HCT116 (cell line): ENCODE measurements around the gene CCNYL1. TPM values are rescaled to one million over a fixed set of nuclear protein-coding genes. Genes with fewer than 3 reads are reported as not detected.

Experiments used
- ATAC-seq: fragments of 200-7000 bp; cut with Tn5 transposase; 2 replicates; pipeline ENCODE4 v1.9.1; 2020; ENCODE audit warnings: mild to moderate bottlenecking, moderate library complexity
- BruUV-seq: library from RNA; stranded (reverse); fragments of 400-500 nt; replicated peaks from 2 replicates; lab custom pipeline; 2021; lab: Mats Ljungman, UMichigan
- CTCF ChIA-PET: fragments of 300-600 bp; sonication (Branson Sonifier 250); formaldehyde crosslinking; loops from one replicate; lab custom pipeline; 2021; ENCODE audit warnings: antibody characterized with exemption; lab: Charles Lee
- POLR2A ChIA-PET: fragments of 300-600, 350-600 bp; sonication (Branson Sonifier 250); formaldehyde crosslinking; loops from one replicate; lab custom pipeline; 2021; ENCODE audit warnings: antibody characterized with exemption; lab: Charles Lee
- RAD21 ChIA-PET, 2 experiments: fragments of 300-600 bp; sonication (Branson Sonifier 250); formaldehyde crosslinking; loops; one replicate each; lab custom pipeline; 2023; ENCODE audit warnings: low total read pairs in 2 of 2; ENCODE audit not compliant: uncharacterized antibody in 2 of 2, unreplicated experiment in 2 of 2, low non-redundant PET in 1 of 2; lab: Charles Lee
- DNase-seq: peaks from one replicate; pipeline ENCODE4 v3.0.0-alpha.2; 2010; ENCODE audit warnings: low read depth, low spot score
- H2AFZ ChIP-seq: fragments of 200-600 bp; shearing (Covaris generic), sonication (generic); 2 replicates; pipeline ENCODE4 v1.6.1; 2017; ENCODE audit warnings: low read depth, mixed run types, mixed read lengths, antibody characterized with exemption, low read length; ENCODE audit not compliant: poor library complexity, severe bottlenecking
- H3K27ac ChIP-seq: 2 replicates; pipeline ENCODE4 v1.5.1; 2012; ENCODE audit warnings: low read depth, low read length
- H3K27me3 ChIP-seq: fragments of 200-600 bp; sonication (generic); 2 replicates; pipeline ENCODE4 v1.6.1; 2016; ENCODE audit warnings: mixed run types, low read length, mixed read lengths; ENCODE audit not compliant: insufficient read depth
- H3K36me3 ChIP-seq, 2 experiments: fragments of 200-500 bp in 1 of 2; fragments of 200-600 bp in 1 of 2; sonication (Bioruptor generic) in 1 of 2; sonication (generic) in 1 of 2; 2 replicates each; pipeline versions ENCODE4 v1.5.1 to v1.6.1; 2014 to 2016; ENCODE audit warnings: low read length in 2 of 2, inconsistent platforms in 1 of 2, mixed read lengths in 1 of 2, mixed run types in 1 of 2; ENCODE audit not compliant: insufficient read depth in 2 of 2, control insufficient read depth in 1 of 2
- H3K4me1 ChIP-seq, 2 experiments: fragments of 200-600 bp in 1 of 2; sonication (generic) in 1 of 2; 2 replicates each; pipeline versions ENCODE4 v1.5.1 to v1.6.1; 2012 to 2017; ENCODE audit warnings: low read length in 2 of 2, inconsistent platforms in 1 of 2, mild to moderate bottlenecking in 1 of 2, mixed read lengths in 1 of 2, mixed run types in 1 of 2, moderate library complexity in 1 of 2; ENCODE audit not compliant: insufficient read depth in 2 of 2, control insufficient read depth in 1 of 2
- H3K4me2 ChIP-seq: fragments of 200-600 bp; sonication (generic); 2 replicates; pipeline ENCODE4 v1.6.1; 2017; ENCODE audit warnings: mixed run types, low read length, mixed read lengths
- H3K4me3 ChIP-seq, 2 experiments: fragments of 200-600 bp in 1 of 2; sonication (generic) in 1 of 2; replicated peaks in 1 of 2; 2 replicates each; pipeline ENCODE4 v1.5.1; 2011 to 2016; ENCODE audit warnings: low read length in 2 of 2, control low read depth in 1 of 2, low read depth in 1 of 2, mild to moderate bottlenecking in 1 of 2, mixed read lengths in 1 of 2, mixed run types in 1 of 2
- H3K79me2 ChIP-seq: fragments of 200-600 bp; sonication (generic); 2 replicates; pipeline ENCODE4 v1.6.1; 2017; ENCODE audit warnings: mild to moderate bottlenecking, mixed run types, low read length, moderate library complexity, mixed read lengths; ENCODE audit not compliant: insufficient read depth
- H3K9ac ChIP-seq: fragments of 200-600 bp; sonication (generic); 2 replicates; pipeline ENCODE4 v1.6.1; 2016; ENCODE audit warnings: low read length, mixed read lengths
- H3K9me2 ChIP-seq: fragments of 200-600 bp; sonication (generic), shearing (Covaris generic); 2 replicates; pipeline ENCODE4 v1.6.1; 2017; ENCODE audit warnings: mixed run types, mild to moderate bottlenecking, moderate library complexity; ENCODE audit not compliant: insufficient read depth
- H3K9me3 ChIP-seq, 2 experiments: fragments of 200-500 bp in 1 of 2; fragments of 200-600 bp in 1 of 2; sonication (Bioruptor generic) in 1 of 2; sonication (generic) in 1 of 2; 2 replicates each; pipeline ENCODE4 v1.6.1; 2014 to 2017; ENCODE audit warnings: low read length in 2 of 2, mixed read lengths in 2 of 2, inconsistent platforms in 1 of 2, low read depth in 1 of 2, mild to moderate bottlenecking in 1 of 2, mixed run types in 1 of 2, moderate library complexity in 1 of 2; ENCODE audit not compliant: control insufficient read depth in 1 of 2, insufficient read depth in 1 of 2
- H4K20me1 ChIP-seq: fragments of 200-600 bp; sonication (generic), shearing (Covaris generic); 2 replicates; pipeline ENCODE4 v1.6.1; 2017; ENCODE audit warnings: mixed run types, mild to moderate bottlenecking, moderate library complexity; ENCODE audit not compliant: insufficient read depth
- CBX3 ChIP-seq: IDR thresholded peaks from 2 replicates; pipeline ENCODE4 v1.6.1; 2012; ENCODE audit warnings: low read depth
- CTCF ChIP-seq, 3 experiments: fragments of 200-600 bp in 1 of 3; sonication (generic) in 1 of 3; IDR thresholded peaks in 2 of 3; conservative IDR thresholded peaks in 1 of 3; 2 replicates each; pipeline ENCODE4 v1.5.1; 2012 to 2017; ENCODE audit warnings: low read depth in 2 of 3, low read length in 2 of 3, antibody characterized with exemption in 1 of 3, borderline replicate concordance in 1 of 3, control low read depth in 1 of 3, mild to moderate bottlenecking in 1 of 3, mixed read lengths in 1 of 3, mixed run types in 1 of 3, moderate library complexity in 1 of 3; ENCODE audit not compliant: insufficient read depth in 1 of 3
- EGR1 ChIP-seq: IDR thresholded peaks from 2 replicates; pipeline ENCODE4 v1.6.1; 2012; ENCODE audit warnings: low read depth
- ELF1 ChIP-seq: IDR thresholded peaks from 2 replicates; pipeline ENCODE4 v1.6.1; 2012; ENCODE audit warnings: low read depth, borderline replicate concordance
- EZH2phosphoT487 ChIP-seq: fragments of 200-600 bp; IDR thresholded peaks from 2 replicates; pipeline ENCODE4 v1.6.1; 2018; ENCODE audit warnings: antibody characterized with exemption, borderline replicate concordance
- FOSL1 ChIP-seq: IDR thresholded peaks from 2 replicates; pipeline ENCODE4 v1.6.1; 2012; ENCODE audit warnings: low read depth
- POLR2A ChIP-seq: IDR thresholded peaks from 2 replicates; pipeline ENCODE4 v1.7.0; 2011; ENCODE audit warnings: borderline replicate concordance; ENCODE audit not compliant: insufficient read depth, insufficient read length; ENCODE audit errors: extremely low read depth
- RAD21 ChIP-seq: IDR thresholded peaks from 2 replicates; pipeline ENCODE4 v1.6.1; 2012; ENCODE audit warnings: low read depth, mild to moderate bottlenecking
- SP1 ChIP-seq: IDR thresholded peaks from 2 replicates; pipeline ENCODE4 v1.6.1; 2012; ENCODE audit warnings: low read depth
- TCF7L2 ChIP-seq: IDR thresholded peaks from 2 replicates; pipeline ENCODE4 v1.7.0; 2011; ENCODE audit warnings: borderline replicate concordance, inconsistent platforms; ENCODE audit not compliant: insufficient read depth, insufficient read length; ENCODE audit errors: extremely low read depth
- ZBTB33 ChIP-seq: IDR thresholded peaks from 2 replicates; pipeline ENCODE4 v1.6.1; 2011; ENCODE audit warnings: mild to moderate bottlenecking, low read length, moderate library complexity; ENCODE audit not compliant: insufficient replicate concordance; ENCODE audit errors: extremely low read depth
- ZFX ChIP-seq: fragments of 450-650 bp; IDR thresholded peaks from 2 replicates; pipeline ENCODE4 v1.6.1; 2017
- ZNF274 ChIP-seq: fragments of 200-500 bp; sonication (Bioruptor generic); IDR thresholded peaks from 2 replicates; pipeline ENCODE4 v1.6.1; 2014; ENCODE audit warnings: mild to moderate bottlenecking, low read depth, low read length, inconsistent platforms
- intact Hi-C: fragments of 100-400 bp; cut with micrococcal nuclease; formaldehyde crosslinking; loops from 2 replicates; pipeline ENCODE4 v1.10.0; 2022
- total RNA-seq: library from RNA; stranded (reverse); gene quantifications from one replicate; pipeline ENCODE4 v1.2.1, GENCODE V29; 2021; ENCODE audit not compliant: unreplicated experiment
- TF ChIP-seq, protein P1 (sequence below): IDR thresholded peaks from 2 replicates; pipeline ENCODE4 v1.6.1; 2012

The CCNYL1 gene
- total RNA-seq, 1 experiment from 2014 or later: 14.9 TPM

DNA sequence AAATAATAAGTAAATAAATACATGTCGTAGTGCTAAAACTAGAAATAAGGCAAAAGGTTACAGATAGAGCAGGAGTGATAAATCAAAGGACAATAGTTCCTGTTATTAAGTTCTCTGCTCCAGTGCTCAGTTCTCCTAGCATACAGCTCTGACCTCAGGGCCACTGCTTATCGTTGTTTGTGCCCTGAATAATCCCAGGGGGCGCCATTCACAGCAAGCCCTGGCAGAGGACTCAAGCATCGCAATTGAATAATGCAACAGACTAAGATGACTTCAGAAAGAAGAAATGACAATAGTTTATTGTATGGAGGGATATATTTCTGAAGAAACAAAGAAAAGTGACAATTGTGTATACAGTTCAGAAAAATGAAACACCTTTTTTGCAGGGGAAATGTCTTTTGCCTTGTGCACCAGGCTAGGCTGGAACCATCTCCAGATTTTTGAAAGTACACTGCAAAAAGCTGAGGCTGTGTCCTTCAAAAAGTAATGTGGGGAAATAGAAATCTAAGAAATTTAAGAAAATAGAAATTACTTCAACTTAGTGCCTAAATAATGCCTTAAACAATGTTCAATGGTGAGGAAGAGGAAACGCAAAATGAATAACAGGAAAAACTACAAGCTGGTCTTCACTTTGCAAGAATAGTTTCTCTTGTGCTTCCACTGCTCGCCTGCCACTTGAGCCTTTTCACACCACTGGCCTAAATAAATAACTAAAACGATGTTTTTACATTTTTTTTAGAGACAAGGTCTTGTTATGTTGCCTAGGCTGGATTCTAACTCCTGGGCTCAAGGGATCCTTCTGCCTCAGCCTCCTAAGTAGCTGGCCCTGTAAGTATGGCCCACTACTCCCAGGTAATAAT, 19.0 kb upstream of the CCNYL1 start (continued):
- TF ChIP-seq CTCF (IDR thresholded peaks at IDR 0.05 in 2 of 3, conservative IDR thresholded peaks at IDR 0.05 in 1 of 3; ENCODE audit: borderline replicate concordance in 1 of 3, insufficient read depth in 1 of 3, low read depth in 2 of 3, low read length in 2 of 3): peak; percentile 60 to 89 (median 75)

- H4K20me1 ChIP-seq: no peaks in the 10 kb centered on the region
- no peak overlapping the region for H3K4me3 ChIP-seq
- no peak overlapping the region for H3K9ac ChIP-seq
- DNase-seq: no peak
- no peak for TF ChIP-seq ZFX
- no peak for TF ChIP-seq RAD21
- TF ChIP-seq CBX3: no peak
- TF ChIP-seq ELF1: no peak
- TF ChIP-seq, protein P1, sequence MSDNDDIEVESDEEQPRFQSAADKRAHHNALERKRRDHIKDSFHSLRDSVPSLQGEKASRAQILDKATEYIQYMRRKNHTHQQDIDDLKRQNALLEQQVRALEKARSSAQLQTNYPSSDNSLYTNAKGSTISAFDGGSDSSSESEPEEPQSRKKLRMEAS: no peak
- TF ChIP-seq POLR2A: no peak
- no peak for TF ChIP-seq SP1
- no peak for TF ChIP-seq ZBTB33
- TF ChIP-seq EZH2phosphoT487: no peak
- no peak for TF ChIP-seq ZNF274
- TF ChIP-seq EGR1: no peak
- no peak for TF ChIP-seq TCF7L2
- no peak for TF ChIP-seq FOSL1
- no peaks in the 10 kb centered on the region for H3K9me2 ChIP-seq
- no peaks in the 10 kb centered on the region for H3K36me3 ChIP-seq
- no peak overlapping the region for H3K4me2 ChIP-seq
- RAD21 ChIA-PET: no interaction called here
- H3K27me3 ChIP-seq: no peaks in the 10 kb centered on the region
- no peak overlapping the region for H3K27ac ChIP-seq
- POLR2A ChIA-PET: interaction anchor here (2.4 kb wide), 1 partner anchor 18 kb away, joined by 7 read pairs; the partner anchor contains the start of gene CCNYL1
- intact Hi-C loops: no loop called here
- H3K4me1 ChIP-seq: no peaks in the 10 kb centered on the region
- H3K9me3 ChIP-seq: no peaks in the 10 kb centered on the region
- H2AFZ ChIP-seq: no peak overlapping the region
- no TSS peak for BruUV-seq
- CTCF ChIA-PET: interaction anchor here (1.8 to 3.1 kb wide), 4 partner anchors 13 to 347 kb away, joined by 9 to 20 read pairs (median 12); partner anchors contain the start of genes CCNYL1 and METTL21A
- H3K79me2 ChIP-seq: no peaks in the 10 kb centered on the region
- ATAC-seq: no peak
Observed at GRCh38 chr2:207693641-207694249, 17.7 kb upstream of the CCNYL1 start.
